Activated CD4-positive, alpha-beta T cell treated with anti-CD3 and anti-CD28 coated beads, Interleukin-2, Interleukin-4, amounts not matched to agents 100 ng/mL and 50 ng/mL, durations not matched to agents 16 hours and 8 hours (primary cell): ENCODE measurements around the gene RIPOR1.
"Not testable (repeated sequence)": the region's sequence is repeated elsewhere in the genome, so short reads cannot be mapped to it uniquely, and the experiment has no call there.

Experiments
- DNase-seq: peaks from one replicate; pipeline ENCODE4 v3.0.0-alpha.2; 2020; ENCODE audit warnings: low spot score

RIPOR1 gene

DNA sequence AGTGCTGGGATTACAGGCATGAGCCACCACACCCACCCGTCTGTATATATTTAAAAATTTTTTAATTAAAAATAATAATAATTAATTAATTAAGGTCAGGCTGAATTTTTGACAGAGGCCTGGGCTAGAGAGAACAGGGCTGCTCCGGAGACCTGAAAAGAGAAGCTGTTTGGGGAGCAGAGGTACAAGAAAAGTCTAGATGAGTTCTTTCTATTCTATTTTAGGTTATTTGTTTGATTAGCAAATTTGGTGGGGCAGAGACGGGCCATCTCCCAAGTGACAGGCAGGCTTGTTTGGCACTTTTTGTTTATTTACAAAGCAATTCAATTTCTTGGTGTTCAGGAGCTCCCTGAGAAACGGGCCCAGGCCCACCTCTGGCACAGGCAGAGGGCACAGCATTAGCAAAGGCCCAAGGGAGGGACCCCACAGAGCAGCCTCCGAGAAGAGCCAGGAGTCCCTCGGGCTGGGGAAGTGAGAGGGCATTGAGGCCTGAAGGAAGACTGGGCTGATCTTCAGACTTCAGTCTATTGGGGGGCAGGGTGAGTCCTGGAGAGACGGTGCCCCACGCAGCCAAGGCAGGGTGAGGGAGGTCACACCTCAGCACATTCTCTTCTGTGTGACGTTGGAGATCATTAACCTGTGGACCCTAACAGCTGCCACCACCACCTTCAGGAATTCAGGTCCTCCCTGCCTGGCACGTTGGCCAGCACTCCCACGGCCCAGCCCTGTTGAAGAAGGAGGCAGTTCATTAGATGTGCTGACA is 10.8 kb upstream of the RIPOR1 start:
- DNase-seq, result no peak

DNA sequence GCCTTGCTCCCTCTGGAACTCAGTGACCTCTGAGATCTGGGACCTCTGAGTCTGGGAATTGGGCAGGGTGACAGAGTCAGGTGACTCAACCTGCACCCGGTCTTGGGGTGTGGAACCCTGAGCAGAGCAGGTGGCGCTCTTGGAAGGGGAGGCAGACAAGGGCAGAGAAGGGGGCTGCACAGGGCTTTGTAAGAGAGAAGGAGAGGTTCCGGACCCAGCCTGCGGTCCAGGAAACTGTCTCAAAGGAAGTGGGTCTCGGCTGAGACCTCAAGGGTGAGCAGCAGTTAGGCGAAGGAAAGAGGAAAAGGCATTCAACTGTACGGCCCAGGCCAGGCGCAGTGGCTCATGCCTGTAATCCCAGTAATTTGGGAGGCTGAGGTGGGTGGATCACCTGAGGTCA is 10.0 kb upstream of the RIPOR1 start:
- no peak for DNase-seq

DNA sequence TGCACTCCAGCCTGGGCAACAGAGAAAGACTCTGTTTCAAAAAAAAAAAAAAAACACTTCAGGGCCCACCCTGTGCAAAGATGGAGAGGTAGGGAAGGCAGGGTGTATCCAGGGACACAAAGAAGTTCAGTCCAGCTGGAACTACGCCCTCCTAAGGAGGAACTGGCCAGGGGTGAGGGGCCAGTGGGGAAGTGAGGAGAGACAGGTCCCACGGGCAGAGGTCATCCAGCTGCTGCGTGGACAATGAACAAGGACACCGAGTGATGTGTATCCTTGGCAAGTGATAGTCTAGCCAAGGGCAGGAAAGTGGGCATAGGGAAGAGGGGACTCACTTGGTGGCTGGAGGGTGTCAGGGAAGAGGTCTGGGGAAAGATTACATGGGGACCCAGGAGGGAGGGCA is 9.4 kb upstream of the RIPOR1 start:
- no peak for DNase-seq

DNA sequence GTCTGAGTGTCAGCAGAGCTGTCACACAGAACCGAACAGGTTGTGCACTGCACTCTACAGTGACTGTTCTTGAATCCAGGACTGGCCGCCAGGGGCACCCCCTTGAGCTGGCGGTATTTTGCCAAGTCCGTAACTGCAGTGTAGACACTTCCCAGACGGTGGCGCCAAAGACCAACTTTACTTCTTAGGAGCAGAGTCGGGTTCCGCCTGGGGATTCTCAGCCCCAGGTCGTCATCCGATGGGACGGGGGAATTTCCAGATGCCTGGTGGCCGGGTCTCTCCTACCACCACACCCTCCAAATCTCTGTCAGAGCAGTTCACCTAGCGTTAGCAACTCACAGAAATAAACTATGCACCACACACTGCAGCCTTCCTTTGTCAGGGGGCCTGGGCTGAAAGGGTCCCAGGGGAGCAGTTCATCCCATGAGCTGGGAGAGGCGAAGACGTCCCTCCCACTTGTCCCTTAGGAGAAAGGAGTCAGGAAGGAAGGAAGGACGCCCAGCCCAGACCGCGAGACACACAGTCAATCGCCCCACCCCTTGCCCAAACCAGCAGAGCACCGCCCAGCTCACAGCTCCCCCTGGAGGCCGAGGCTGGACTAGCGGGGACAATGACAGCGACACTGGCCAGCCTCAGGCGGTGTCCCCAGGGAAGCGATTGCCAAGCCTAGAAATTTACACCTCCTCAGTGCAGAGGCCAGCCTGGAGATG is 7.4 kb upstream of the RIPOR1 start:
- peak; percentile 98 for DNase-seq

DNA sequence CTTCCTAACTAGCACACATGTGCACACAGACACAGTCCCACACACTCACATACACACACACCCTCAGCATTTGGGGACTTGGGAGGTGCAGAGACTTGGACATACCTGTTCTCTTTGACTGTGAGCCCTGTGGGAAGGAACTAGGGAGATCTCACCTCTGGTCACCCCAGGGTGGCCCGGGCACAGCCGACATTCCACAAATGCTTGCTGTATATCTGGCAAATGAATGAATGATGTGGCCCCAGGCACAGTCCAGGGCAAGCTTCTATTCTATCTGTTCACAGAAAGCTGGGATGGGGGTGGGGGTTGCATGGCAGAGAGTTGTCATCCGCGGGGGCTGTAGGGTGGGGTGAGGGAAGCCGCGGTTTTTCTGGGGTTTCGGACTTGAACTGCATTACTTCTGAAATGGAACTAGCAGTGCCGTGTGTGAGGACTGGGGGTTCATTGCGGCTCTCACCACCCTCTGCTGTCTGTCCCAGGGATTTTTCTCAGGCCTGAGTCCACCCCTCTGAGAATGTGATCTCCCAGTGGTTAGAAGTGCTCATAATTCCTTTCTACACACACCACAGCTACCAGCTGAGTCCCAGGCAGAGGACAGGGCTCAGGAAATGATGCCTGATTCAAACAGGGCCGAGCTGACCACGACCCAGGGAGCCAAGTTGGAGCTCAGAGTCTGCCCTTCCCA is 3.3 kb upstream of the RIPOR1 start:
- no peak for DNase-seq

DNA sequence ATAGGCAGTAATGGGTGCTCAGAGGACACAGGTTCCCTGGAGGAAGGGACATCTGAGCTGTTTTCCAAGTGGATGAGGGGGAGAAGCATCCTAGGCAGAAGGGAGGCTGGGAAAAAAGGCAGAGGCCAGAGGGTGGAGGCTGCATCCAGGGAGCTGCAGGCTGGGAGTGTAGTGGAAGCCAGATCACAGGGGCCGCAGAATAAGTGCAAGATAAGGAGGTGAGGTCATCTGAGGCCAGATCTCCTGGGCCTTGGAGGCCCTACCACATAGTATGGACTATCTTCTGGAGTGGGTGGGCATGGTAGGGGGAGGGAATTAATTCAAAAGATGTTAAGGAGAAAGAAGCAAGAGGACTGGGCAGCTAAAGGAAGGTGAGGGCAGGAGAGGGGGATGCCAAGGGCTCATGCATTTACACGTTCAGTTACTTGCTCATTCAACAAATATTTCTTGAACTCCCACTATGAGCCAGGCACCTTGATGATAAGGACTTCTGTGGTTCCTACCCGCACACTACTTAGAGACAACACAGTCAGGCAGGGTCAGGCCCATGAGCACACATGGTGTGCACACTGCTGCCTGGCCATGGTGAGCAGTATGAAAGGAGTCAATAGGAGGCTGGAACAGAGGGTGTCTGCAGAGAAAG is 2.4 kb upstream of the RIPOR1 start:
- DNase-seq, result no peak

DNA sequence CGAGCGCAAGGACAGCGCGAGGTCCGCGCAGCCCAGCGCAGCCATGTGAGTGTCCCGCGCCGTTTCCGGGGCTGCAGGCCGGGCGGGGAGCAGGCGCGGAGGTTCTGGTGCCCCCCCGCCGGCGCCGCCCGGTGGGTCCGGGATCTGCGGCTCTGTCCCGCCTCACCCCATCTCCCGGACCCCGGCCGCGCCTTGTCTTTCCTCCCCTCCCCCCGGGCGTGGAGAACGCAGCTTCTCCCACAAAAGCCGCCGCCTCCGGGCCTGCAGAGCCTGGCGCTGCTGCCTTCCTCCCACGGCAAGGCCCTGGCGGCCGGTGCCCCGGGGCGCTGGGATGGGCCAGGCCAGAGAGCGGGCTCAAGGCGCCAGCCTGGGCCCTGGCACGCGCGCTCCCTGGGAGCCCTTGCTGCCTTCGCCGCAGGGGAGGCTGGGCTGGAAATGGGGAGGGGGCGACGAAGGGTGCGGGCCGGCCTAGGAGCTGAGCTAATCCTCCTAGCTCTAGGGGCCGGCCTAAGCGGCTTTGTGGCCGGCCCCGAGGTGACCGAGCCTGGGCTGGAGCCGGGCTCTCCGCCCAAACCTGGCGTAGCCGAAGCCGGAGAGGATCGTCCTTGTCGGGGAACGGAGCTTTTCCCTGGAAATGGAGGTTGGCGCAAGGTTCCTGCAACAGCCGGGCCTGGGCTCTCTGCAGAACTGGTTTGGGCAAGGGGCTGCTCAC is 397 bp downstream of the RIPOR1 start:
- no peak for DNase-seq

DNA sequence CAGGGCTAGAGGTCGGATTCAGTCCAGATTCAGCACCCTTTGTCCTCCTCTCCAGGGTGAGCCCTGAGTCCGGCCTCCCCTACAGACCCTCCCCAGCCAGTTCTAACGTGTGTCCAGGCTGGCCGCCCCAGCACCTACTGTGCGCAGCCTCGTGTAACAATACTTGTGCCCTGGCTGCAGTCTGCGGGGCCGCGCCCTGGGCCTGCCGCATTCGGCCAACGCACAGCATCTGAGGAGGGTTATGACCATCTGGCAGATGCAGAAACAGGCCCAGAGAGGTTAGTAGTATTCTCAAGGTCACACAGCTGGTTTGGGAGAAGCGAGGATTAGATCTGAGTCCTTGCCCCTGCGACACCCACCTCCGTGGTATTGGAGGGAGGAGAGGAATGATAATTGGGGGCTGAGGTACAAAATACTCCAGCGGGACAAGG is 968 bp downstream of the RIPOR1 start:
- DNase-seq, result no peak

DNA sequence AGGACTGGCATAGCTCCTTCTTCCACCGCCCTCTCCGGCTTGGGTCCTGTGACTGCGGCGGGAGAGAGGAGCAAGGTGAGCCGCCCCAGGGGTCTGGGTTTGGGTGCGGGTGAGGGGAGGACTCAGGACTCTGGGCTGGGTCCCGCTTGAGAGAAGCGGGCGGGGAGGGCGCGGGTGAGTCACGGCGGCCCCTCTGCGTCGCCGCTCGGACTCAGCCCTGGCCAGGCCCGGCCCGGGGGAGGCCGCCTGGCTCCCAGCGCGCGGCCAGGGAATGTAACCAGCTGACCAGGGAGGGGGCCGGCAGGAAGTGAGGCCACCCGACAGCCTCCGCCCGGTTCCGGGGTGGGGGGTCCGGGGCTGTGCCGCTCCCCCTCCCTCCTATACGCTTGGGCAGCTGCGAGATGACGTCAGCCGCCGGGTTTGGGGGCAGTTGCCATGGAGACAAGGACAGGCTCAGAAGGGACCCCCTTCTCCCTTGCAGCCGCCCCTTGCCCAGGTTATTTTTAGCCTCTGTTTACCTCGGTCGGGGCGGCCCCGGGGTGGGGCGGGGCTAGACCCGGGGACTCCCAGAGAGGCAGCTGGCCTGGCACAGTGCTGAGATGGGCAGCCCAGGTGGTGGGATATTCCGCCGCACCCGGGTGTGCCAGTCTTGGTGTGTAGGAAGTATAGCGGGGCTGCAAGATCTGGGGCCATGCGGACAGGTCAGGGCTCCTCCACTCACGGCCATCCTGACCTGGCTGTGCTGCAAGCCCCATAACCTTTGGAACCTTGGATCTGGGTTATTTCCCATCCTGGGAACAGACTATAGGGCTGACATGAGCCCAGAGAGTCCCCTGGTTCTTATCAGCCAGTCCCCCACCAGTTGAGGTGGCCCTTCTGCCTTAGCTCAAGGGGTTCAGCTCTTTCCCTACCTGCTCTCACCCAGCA is 1.6 kb downstream of the RIPOR1 start:
- DNase-seq, result no peak

DNA sequence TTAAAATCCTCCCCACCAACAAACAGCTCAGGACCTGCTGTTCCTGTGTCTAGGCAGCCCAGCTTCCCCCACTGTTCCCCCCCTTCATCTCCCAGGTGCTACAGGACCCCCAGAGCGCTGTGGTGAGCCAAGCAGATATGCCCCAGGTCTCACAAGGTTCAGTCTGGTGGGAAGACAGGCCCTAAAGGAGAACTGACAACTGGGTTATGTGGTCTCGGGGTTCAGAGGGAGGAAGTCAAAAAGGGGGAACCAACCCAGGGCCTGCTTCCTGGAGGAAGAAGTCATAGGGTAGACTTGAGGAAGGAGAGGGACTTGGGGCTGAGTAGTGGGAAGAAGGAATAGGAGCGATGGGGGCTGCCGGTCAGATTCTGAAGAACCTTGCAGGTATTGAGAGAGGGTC is 2.6 kb downstream of the RIPOR1 start:
- no peak for DNase-seq

DNA sequence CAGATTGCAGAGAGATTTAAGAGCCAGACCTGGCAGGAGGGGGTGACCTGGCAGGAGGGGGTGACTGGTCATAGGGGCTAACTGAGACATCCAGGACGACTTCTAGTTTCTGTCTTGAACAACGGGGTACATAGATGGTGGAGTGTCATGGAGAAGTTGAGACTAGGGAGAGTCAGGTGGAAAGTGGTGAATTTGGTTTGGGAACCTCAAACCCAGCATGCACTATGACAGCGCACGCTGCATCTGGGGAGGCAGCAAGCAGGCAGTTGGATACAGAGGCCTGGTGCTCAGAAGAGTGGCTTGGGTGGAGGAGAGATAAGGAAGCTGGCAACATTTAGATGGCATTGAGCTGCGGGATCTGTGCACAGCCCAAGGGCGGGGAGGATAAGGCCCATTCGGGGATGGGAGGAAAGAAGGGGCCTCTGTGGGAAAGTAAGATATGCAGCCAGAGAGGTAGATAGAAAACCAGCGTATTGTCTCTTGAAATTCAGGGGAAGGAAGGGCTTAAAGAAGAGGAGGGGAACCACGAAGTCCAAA is 4.5 kb downstream of the RIPOR1 start:
- DNase-seq, result no peak

DNA sequence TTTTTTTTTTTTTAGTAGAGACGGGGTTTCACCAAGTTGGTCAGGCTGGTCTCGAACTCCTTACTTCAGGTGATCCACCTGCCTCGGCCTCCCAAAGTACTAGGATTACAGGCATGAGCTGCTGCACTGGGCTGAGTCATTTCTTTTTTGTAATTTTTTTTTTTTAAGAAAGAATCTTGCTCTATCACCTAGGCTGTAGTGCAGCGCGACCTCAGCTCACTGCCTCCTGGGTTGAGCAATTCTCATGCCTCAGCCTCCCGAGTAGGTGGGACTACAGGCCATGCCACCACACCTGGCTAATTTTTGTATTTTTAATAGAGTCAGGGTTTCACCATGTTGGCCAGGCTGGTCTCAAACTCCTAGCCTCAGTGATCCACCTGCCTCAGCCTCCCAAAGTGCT is 5.4 kb downstream of the RIPOR1 start:
- DNase-seq, result not testable (repeated sequence)

DNA sequence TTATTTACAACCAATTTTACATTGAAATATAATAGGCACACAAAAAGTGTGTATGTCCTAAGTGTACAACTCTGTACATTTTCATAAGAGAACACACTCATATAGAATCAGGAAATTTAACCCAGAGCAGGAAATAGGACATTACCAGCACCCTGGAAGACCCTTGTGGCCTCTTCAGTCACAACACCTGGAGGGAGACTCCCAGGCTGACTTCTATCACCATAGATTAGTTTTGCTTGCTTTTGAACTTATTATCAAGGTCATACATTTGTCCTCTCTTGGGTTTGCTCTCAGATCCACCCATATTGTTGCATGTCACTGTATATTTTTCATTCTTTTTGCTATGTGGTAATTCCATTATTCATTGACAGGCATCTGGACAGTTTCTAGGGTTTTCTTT is 5.8 kb downstream of the RIPOR1 start:
- DNase-seq, result no peak

DNA sequence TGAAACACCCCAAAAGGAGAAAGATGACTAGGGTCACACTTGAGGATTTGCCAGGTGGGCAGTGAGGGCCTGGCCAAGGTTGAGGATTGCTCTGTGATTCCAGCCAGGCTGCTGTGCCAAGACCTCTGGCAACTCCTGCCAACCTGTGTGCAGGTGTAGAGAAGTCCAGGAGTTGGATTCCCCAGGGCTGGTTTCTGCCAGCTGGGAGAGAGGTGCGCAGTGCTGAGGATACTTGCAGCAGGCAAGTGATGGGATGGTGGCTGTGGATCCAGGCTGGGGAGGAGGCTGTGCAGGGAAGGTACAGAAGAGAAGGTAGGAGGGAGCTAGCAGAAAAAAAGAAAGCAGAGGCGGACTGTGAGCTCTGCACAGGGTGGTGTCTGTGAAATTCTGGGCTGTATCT is 6.6 kb downstream of the RIPOR1 start:
- DNase-seq, result no peak

DNA sequence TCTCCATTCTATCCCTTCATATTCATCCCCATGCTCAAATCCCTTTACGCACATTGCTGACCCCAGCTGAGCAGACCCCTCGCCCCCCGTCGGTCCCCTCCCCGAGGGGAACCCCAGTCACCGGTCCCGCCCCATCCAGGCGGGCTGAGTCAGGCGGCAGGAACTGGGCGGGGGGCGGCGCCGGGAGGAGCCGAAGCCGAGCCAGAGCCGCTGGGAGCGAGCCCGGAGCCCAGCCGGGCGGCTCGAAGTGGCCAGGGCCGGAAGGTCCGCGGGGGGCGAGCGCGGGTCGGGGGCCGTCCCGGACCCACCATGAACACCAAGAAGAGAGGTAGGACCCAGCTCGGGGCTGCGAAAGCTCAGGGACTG is 8.6 kb downstream of the RIPOR1 start:
- DNase-seq, result no peak

DNA sequence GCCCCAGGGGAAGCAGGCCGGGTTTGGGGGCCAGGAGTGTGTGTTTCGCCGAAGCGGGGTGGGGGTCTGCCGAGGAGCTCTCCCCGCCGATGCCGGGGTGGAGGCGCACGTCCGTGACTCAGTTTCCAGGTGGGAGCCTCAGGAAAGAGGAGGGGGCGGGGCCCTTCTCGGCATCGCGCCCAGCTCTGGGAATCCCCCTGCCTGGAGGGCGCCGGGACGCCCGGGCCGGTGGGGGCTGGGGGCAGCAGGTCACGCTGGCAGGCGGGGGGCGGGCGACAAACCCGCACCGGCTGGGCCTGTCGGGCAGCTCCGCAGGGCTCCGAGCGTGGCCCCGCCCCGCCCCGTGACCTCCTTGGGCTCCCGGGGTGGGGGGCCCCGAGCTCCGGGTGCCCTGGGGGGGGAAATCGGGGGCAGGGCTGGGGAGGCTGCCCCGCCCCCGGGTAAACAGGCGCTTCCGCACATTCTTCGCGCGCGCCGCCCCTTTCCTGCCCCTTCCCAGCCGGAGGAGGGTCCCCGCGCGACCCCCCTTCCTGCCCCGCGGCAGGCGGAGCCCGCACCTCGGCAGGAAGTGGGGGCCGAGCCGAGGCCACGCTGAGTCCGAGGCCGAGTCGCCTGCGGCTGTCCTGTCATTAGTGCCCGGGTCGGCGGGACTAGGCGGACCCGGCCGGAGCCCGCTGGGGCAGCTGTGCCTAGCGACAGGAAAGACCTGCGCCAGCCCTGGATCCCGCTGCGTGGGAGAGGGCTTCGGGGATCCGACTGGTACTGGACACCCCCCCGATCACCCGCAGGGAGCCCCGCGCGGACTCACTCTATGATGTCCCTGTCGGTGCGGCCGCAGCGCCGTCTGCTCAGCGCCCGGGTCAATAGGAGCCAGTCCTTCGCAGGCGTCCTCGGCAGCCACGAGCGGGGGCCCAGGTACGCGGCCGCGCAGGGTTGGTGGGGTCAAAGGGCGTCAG is 9.3 kb downstream of the RIPOR1 start:
- DNase-seq, result no peak

DNA sequence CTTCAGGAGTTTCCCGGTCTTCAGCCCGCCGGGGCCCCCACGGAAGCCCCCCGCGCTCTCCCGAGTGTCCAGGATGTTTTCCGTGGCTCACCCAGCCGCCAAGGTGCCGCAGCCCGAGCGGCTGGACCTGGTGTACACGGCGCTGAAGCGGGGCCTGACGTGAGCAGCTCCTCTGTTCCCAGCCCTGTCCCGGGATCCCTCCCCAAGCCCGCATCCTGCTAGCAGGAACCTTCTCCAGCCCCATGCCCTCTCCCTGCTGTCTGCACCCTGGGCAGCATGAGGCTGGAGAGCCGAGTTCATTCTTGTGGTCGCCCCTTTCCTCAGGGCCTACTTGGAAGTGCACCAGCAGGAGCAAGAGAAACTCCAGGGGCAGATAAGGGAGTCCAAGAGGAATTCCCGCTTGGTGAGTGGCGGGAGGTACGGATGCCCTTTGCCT is 10.1 kb downstream of the RIPOR1 start:
- no peak for DNase-seq

DNA sequence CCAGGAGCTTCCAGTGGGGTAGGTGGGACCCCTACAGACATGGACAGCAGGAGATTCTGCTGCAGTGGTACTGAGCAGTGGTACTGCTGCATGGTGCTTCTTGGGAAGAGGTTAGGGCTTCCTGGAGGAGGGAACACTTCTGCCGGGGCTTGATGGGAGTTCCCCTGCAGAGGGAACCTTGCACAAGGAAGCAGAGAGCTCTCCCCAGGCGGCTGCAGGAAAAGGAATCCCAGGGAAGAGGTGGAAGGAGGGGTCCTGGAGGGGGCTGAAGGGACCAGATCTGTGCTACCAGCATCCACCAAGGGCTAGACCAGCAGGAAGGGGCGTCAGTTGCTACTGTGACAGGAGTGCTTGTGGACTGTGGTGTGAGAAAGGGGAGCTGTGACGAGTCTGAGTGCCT is 10.6 kb downstream of the RIPOR1 start:
- no peak for DNase-seq
